ENCODE measurements around the gene SEZ6.

GRCh38 chr17:28940142-28940541 is 65.7 kb downstream of the SEZ6 start:
- TF ChIP-seq CTCF (IDR thresholded peaks at IDR 0.05 in 4 of 5, conservative IDR thresholded peaks at IDR 0.05 in 1 of 5) (no peak), POLR2A (IDR thresholded peaks at IDR 0.05) (no peak)

Data from gastrocnemius medialis (tissue), 4 donors.